Posterior vena cava (tissue), 2 donors: ENCODE measurements around the gene SH3TC1. TPM values are rescaled to one million over a fixed set of nuclear protein-coding genes. Genes with fewer than 3 reads are reported as not detected.

ENCODE experiments used
- DNase-seq: peaks from one replicate; pipeline ENCODE4 v3.0.0-alpha.2; 2020; ENCODE audit warnings: low spot score
- intact Hi-C, 2 donors: fragments of 100-400 bp; cut with DNase I; formaldehyde crosslinking; loops; one replicate each; pipeline versions ENCODE4 v1.14.1 to v1.14.2; 2022 to 2023
- total RNA-seq, 2 donors: library from RNA; stranded (reverse); fragmentation: NEBNext Ultra II Directional; extraction: Animal tissue kit (Norgen Biotek cat#: 25700); gene quantifications; one replicate each; pipeline ENCODE4 v1.2.1, GENCODE V29; 2021
- donor health status: DM: yes; HTN: yes; CAD: no.
- donor health status: DM: yes; HTN: yes; CAD: no.

SH3TC1 gene
- total RNA-seq, 2 donors from 2014 or later = 36.6 to 45.1 TPM

GRCh38 chr4:8247047-8247930, 48.2 kb downstream of the SH3TC1 start:
- intact Hi-C loops = no loop called here
- peak; percentile 94 for DNase-seq

DNA sequence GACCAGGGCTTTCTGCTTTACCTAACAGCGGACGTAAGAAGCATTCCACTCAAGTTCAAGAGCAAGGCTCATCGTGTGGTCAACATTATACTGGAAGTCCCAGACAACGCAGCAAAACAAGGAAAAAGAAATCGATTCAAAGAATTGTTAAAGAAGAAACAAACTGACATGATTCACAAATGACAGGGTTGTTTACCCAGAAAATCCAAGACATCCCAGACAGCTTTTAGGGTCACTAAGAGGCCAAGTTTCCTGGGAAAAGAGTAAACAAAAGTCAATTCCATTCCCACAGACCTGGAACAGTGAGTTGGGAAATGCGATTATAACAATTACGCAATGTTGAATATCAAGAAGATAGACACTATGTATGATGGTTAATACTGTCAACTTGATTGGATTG, 49.0 kb downstream of the SH3TC1 start:
- DNase-seq = no peak
- intact Hi-C loops = no loop called here

GRCh38 chr4:8250227-8250626, 51.1 kb downstream of the SH3TC1 start:
- intact Hi-C loops = no loop called here
- no peak for DNase-seq

DNA sequence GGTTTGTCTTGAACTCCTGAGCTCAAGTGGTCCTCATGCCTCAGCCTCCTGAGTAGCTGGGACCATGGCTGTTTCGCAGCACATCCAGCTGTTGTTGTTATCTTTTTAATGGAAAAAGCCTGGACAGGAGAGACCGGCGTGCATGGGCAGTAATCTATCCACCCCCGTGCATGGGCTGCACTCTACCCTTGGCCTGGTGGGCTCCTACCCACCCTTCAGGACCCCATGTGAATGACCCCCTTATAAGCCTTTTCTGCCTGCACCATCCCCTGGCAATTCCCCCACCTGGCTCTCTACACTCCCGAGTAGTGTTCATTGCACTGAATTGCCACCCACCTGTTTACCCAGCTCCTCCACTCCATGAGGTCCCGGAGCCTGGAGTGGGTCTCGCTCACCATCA, 51.5 kb downstream of the SH3TC1 start:
- DNase-seq = no peak
- intact Hi-C loops = no loop called here

DNA sequence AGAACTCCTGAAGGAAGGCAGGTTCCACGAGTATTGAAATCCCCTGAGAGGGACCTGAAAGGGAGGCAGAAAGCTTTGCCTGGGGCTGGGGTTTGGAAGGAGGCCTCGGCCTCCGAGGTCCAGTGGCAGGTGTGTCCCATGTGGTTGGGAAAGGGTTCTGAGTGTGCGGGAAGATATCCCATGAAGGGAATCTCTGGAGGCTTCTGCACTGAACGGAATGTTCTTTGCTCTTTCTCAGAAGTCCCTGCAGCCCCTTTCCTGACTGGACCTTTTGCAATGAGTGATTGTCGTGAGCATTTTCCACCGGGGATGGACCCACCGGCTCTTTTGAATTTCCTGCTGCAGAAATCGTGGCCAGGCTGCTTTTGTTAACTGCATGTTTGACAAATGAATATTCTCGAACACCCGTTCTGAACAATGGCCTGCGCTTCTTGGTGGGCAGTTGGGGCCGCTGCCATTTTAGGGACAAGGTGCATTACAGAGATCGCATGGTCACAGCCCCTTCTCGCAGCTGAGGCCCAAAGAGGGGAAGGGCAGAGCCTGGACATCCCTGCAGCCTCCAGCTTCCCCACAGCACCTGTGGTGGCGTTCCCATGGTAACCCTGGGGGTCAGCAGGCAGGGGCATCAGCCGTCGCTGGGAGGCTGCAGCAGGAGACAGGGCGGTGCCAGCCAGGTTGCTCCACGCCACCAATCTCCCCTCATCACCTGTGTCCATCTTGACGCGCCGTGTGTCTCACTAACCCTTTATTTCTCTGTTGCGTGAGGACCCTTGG, 52.2 kb downstream of the SH3TC1 start:
- DNase-seq = no peak
- intact Hi-C loops = no loop called here

DNA sequence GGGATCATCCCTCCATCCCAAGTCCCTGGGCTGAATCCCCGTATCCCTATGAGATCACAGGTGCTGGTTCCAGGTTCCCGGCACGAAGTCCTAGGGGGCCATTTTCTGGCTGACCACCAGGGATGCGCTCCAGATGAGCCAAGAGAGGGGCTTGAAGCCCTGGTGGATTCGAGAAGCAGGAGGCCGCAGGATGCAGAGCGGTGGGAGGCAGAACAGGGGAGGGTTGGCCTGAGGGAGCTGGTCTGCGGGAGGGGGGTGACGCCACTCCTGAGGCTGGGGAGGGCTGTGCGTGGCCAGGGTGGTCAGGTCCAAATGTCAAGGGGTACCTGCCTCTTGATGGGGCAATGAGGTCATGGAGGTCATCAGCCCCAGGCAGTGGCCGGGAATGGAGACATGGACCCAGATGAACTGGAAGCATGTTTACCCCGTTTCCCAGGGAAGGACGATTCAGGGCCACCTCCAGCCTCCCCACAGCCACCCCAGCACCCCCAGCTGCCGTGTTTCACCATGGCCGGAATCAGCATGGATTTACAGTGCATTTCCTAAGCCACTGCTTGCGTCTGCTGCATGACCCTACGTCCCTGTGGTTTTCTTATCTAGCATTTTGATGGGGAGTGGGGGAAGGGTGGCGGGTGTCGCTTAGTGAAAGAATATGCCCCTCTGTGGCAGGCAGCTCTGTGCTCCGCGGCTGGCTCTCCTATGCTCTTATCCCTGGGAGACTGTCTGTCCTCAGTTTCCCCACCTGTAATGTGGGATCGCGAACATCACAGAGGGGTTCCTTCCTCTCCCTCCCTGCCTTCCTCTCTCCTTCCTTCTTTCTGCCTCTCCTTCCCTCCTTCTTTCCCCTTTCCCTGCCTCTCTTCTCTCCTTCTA, 53.4 kb downstream of the SH3TC1 start:
- no peak for DNase-seq
- intact Hi-C loops = no loop called here

GRCh38 chr4:8254076-8254475, 55.0 kb downstream of the SH3TC1 start:
- intact Hi-C loops = no loop called here
- no peak for DNase-seq

DNA sequence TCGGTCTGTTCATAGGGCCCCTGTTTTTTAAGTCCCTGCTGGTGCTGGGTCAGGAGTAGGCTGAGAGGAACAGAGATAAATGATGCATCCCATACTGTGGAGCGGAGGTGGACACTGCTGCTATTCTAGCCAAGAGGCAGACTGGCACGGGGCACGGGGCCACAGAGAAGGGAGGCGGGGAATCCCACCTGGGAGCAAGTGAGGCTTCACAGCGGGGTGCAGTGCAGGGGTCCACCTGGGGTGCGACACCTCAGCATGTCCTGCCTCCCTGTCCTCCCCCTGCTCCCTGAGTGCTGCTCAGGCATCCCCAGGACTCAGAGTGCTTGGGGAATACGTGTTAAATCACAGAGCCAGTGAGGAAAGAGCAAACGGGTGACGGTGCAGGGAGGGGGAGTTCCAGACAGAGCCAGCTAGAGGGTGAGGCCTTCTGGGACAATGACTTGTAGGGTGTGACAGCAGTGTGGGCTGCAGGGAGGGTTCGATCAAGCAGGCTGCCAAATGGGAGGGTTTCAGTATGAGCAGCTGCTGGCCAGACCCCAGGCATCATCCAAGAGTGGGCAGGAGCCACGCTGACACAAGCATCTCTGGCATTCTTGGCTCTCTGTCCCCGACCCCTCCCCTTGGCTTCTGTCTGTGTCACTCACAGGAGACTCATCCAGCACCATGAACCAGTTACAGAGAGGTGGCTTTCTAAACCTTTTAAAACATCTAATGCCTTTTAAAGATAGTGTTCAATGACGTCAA, 56.8 kb downstream of the SH3TC1 start:
- intact Hi-C loops = no loop called here
- peak; percentile 94 for DNase-seq

DNA sequence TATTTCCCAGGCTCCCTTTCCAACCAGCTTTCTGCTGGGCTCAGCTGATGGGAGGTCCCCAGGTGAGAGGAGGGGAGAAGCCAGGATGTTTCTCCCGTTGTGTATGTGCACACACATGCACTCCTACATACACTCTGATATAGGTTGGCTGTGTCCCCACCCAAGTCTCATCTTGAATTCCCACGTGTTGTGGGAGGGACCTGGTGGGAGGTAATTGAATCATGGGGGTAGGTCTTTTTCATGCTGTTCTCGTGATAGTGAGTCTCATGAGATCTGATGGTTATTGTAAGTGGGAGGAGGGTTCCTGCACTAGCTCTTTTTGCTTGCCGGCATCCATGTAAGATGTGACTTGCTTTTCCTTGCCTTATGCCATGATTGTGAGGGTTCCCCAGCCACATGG, 58.8 kb downstream of the SH3TC1 start:
- DNase-seq = no peak
- intact Hi-C loops = no loop called here

DNA sequence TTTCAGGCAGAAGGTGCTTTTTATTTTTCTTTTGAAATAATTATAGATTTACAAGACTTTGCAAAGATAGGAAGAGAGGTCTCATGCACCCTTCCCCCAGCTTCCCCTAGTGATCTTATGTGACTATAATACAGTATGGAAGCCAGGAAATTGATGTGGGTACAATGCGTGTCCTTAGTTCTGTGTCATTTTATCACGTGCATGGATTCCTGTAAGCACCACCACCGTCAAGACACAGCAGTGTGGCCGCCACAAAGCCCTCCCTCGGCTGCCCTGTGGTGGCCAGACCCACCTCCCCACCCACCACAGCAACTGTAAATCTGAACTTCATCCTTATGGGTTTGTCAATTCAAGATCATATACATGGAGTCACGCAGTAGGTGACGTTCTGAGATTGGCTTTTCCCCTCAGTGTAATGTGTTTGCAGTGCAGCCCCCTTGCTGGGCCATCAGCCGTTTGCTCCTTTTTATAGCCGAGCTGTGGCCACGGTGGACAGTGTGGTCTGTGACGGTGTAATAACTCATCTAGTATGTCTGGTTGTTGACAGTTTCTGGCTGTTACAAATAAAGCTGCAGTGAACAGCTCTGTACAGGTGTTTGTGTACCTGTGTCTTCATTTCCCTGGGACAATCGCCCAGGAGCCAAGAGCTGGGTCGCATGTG, 59.6 kb downstream of the SH3TC1 start:
- DNase-seq = no peak

GRCh38 chr4:8259743-8260430, 60.8 kb downstream of the SH3TC1 start:
- no peak for DNase-seq

More for the DNA sequence above, 59.6 kb downstream of the SH3TC1 start:
- intact Hi-C loops = no loop called here

DNA sequence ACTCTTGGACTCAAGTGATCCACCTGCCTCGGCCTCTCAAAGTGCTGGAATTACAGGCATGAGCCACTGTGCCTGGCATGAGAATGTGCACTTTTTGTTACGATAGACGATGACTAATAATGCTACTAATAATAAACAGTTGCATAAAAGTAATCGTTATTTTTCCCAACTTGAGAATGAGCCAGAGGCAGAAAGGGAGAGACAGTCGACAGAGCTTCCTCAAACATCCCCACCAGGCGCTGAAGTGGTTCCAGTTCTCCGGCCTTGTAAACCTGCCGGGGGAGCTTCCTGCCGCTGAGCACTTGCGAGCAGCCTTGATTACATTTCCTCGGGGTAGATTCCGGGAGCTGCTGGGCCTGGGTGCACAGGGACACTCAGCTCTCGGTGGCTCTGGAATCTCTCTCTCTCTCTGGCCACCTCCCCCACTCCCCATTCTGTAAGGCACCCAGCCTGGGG, 61.6 kb downstream of the SH3TC1 start:
- DNase-seq = no peak
- intact Hi-C loops = no loop called here

More at GRCh38 chr4:8259743-8260430, 60.8 kb downstream of the SH3TC1 start:
- intact Hi-C loops = no loop called here

- no peak for DNase-seq
- intact Hi-C loops = no loop called here
These were observed 62.9 kb downstream of the SH3TC1 start for GRCh38 chr4:8261851-8262535.

DNA sequence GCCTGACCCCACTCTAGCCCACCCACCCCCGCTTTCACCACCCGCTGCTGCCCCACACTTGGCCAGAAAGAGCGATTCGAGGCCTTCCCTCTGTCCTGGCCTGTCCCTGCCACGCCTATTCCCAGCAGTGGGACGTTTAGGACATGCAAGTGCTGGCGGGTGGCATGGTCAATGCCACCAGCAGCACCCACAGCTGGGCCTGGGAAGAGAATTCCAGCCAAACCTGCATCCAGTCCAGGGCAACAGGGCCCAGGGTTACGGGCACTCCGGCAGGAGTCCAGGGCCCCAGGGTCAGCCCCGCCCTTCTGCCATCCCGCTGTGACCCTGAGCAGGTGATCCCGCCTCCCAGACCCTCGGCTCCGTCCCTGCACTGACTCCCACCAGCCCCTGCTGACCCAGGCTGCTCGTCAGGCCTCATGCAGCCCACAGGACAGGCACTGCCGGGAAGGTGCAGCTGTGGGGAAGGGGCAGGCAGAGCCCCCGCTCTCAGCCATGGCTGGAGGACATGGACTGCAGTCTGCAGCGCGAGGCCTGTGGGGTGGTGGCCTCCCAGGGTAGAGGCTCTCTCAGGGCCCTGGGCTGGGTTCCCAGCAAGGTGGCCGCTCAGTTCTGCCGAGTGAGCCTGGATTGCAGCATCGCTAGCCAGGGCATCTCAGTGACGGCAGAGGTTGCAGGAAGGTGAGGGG, 63.7 kb downstream of the SH3TC1 start:
- DNase-seq = no peak
- intact Hi-C loops = no loop called here

GRCh38 chr4:8263397-8263796, 64.3 kb downstream of the SH3TC1 start:
- intact Hi-C loops = no loop called here
- DNase-seq = no peak

- DNase-seq = no peak
- intact Hi-C loops = no loop called here
These were observed 65.0 kb downstream of the SH3TC1 start for GRCh38 chr4:8264106-8264505.
